ENCODE measurements around the gene ERCC6L2. TPM values are rescaled to one million over a fixed set of nuclear protein-coding genes. Genes with fewer than 3 reads are reported as not detected.

Gene ERCC6L2
- total RNA-seq, 1 donor from 2014 or later: 77.6 TPM

GRCh38 chr9:96009690-96010472 lies 134.4 kb downstream of the ERCC6L2 start:
- Histone ChIP-seq H3K79me2 (ENCODE audit: low read depth) (no peaks in the 10 kb centered on the region), H3K27me3 (no peaks in the 10 kb centered on the region), H3K27ac (no peak overlapping the region), H2AFZ (replicated peaks) (no peak overlapping the region), H3K36me3 (peaks cover 3% of the 10 kb centered on the region), H3K4me3 (no peak overlapping the region), H3K4me1 (no peaks in the 10 kb centered on the region), H3K9ac (no peak overlapping the region), H3K4me2 (no peak overlapping the region), H3K9me3 (ENCODE audit: low read depth) (no peaks in the 10 kb centered on the region), H4K20me1 (ENCODE audit: low read depth) (no peaks in the 10 kb centered on the region), H3F3A (ENCODE audit: low read depth) (no peaks in the 10 kb centered on the region)
- H3K27ac Mint-ChIP-seq: no peak overlapping the region
- no peaks in the 10 kb centered on the region for H3K27me3 Mint-ChIP-seq (ENCODE audit: insufficient read depth, low read depth)
- H3K4me1 Mint-ChIP-seq: no peaks in the 10 kb centered on the region
- TF ChIP-seq CTCF (IDR thresholded peaks at IDR 0.05) (no peak), EZH2 (IDR thresholded peaks at IDR 0.05) (no peak), EZH2phosphoT487 (IDR thresholded peaks at IDR 0.05) (no peak)
- no peak for DNase-seq (ENCODE audit: low spot score)
- no peaks in the 10 kb centered on the region for H3K9me3 Mint-ChIP-seq
- no peak overlapping the region for H3K4me3 Mint-ChIP-seq
- peaks cover 19% of the 10 kb centered on the region for H3K36me3 Mint-ChIP-seq

GRCh38 chr9:96014078-96014477 lies 138.6 kb downstream of the ERCC6L2 start:
- H3F3A ChIP-seq (ENCODE audit: low read depth): no peaks in the 10 kb centered on the region

GRCh38 chr9:96015876-96016686 lies 140.6 kb downstream of the ERCC6L2 start:
- no peaks in the 10 kb centered on the region for H3K79me2 ChIP-seq (ENCODE audit: low read depth)
- H3K4me1 ChIP-seq: peaks cover under 1% of the 10 kb centered on the region
- Mint-ChIP-seq H3K4me1 (no peaks in the 10 kb centered on the region), H3K4me3 (no peak overlapping the region), H3K27ac (no peak overlapping the region), H3K9me3 (no peaks in the 10 kb centered on the region), H3K27me3 (ENCODE audit: insufficient read depth, low read depth) (peaks cover 8% of the 10 kb centered on the region), H3K36me3 (peaks cover 12% of the 10 kb centered on the region)
- H3K4me2 ChIP-seq: no peak overlapping the region
- no peak overlapping the region for H3K27ac ChIP-seq
- no peak for DNase-seq (ENCODE audit: low spot score)
- peaks cover 22% of the 10 kb centered on the region for H3K27me3 ChIP-seq
- H3K4me3 ChIP-seq: no peak overlapping the region
- peaks cover 14% of the 10 kb centered on the region for H3F3A ChIP-seq (ENCODE audit: low read depth)
- H3K36me3 ChIP-seq: peaks cover 3% of the 10 kb centered on the region
- H4K20me1 ChIP-seq (ENCODE audit: low read depth): no peaks in the 10 kb centered on the region
- H2AFZ ChIP-seq (replicated peaks): no peak overlapping the region
- no peak overlapping the region for H3K9ac ChIP-seq
- no peak for TF ChIP-seq EZH2 (IDR thresholded peaks at IDR 0.05)
- no peak for TF ChIP-seq EZH2phosphoT487 (IDR thresholded peaks at IDR 0.05)
- H3K9me3 ChIP-seq (ENCODE audit: low read depth): no peaks in the 10 kb centered on the region

More at GRCh38 chr9:96014078-96014477, 138.6 kb downstream of the ERCC6L2 start:
- no peaks in the 10 kb centered on the region for H4K20me1 ChIP-seq (ENCODE audit: low read depth)
- no peak overlapping the region for H3K4me3 ChIP-seq
- H3K36me3 Mint-ChIP-seq: peaks cover 15% of the 10 kb centered on the region
- H3K79me2 ChIP-seq (ENCODE audit: low read depth): no peaks in the 10 kb centered on the region
- H3K9ac ChIP-seq: no peak overlapping the region
- DNase-seq (ENCODE audit: low spot score): no peak
- H3K27me3 Mint-ChIP-seq (ENCODE audit: insufficient read depth, low read depth): no peaks in the 10 kb centered on the region
- H3K36me3 ChIP-seq: peaks cover 3% of the 10 kb centered on the region
- H3K27ac ChIP-seq: no peak overlapping the region
- H3K4me1 ChIP-seq: no peaks in the 10 kb centered on the region
- peaks cover 2% of the 10 kb centered on the region for H3K27me3 ChIP-seq
- H3K4me3 Mint-ChIP-seq: no peak overlapping the region
- H2AFZ ChIP-seq (replicated peaks): no peak overlapping the region
- H3K27ac Mint-ChIP-seq: no peak overlapping the region
- H3K4me2 ChIP-seq: no peak overlapping the region
- no peaks in the 10 kb centered on the region for H3K4me1 Mint-ChIP-seq
- TF ChIP-seq EZH2 (IDR thresholded peaks at IDR 0.05) (no peak), EZH2phosphoT487 (IDR thresholded peaks at IDR 0.05) (no peak), CTCF (IDR thresholded peaks at IDR 0.05) (no peak)
- no peaks in the 10 kb centered on the region for H3K9me3 Mint-ChIP-seq
- no peaks in the 10 kb centered on the region for H3K9me3 ChIP-seq (ENCODE audit: low read depth)

Small RNA genes within 50 kb of the gene (small RNA-seq; reads per million reads assigned to genes)
- gene RNA5SP289: not detected
- not detected for gene RNU2-46P

Data from neural progenitor cell (in vitro differentiated cells).